Activated naive CD8-positive, alpha-beta T cell treated with anti-CD3 and anti-CD28 coated beads, Interleukin-2, amount 10 ng/mL, durations not matched to agents 7 days and 5 days (primary cell): ENCODE data around the gene DGKQ. TPM values are rescaled to one million over a fixed set of nuclear protein-coding genes. Genes with fewer than 3 reads are reported as not detected.
A peak's percentile ranks its signal among the peaks of the same experiment; 100 is the strongest.
"Not testable (repeated sequence)": the region's sequence is repeated elsewhere in the genome, so short reads cannot be mapped to it uniquely, and the experiment has no call there.

ENCODE experiments used
- ATAC-seq: fragments of 150-1000 bp; cut with Tn5 transposase; one replicate; pipeline ENCODE4 v1.10.0; 2021; ENCODE audit warnings: low read depth, moderate library complexity
- POLR2A ChIA-PET: fragments of 350-600 bp; sonication (Branson Sonifier 250); formaldehyde crosslinking; loops from one replicate; lab custom pipeline; 2021; ENCODE audit warnings: antibody characterized with exemption; lab: Charles Lee
- DNase-seq: peaks from one replicate; pipeline ENCODE4 v3.0.0; 2021
- H3K27ac Mint-ChIP-seq: one replicate; pipeline ENCODE4 v1.8.0; 2022; ENCODE audit warnings: mild to moderate bottlenecking, mixed read lengths
- H3K27me3 Mint-ChIP-seq: one replicate; pipeline ENCODE4 v1.8.0; 2022; ENCODE audit warnings: mild to moderate bottlenecking, moderate library complexity, mixed read lengths
- H3K36me3 Mint-ChIP-seq: one replicate; pipeline ENCODE4 v1.8.0; 2021; ENCODE audit warnings: mild to moderate bottlenecking, mixed read lengths
- H3K4me1 Mint-ChIP-seq: one replicate; pipeline ENCODE4 v1.8.0; 2021; ENCODE audit warnings: mixed read lengths
- H3K4me3 Mint-ChIP-seq: one replicate; pipeline ENCODE4 v1.8.0; 2022; ENCODE audit warnings: mild to moderate bottlenecking, moderate library complexity, mixed read lengths
- H3K9me3 Mint-ChIP-seq: one replicate; pipeline ENCODE4 v1.8.0; 2021; ENCODE audit warnings: mixed read lengths
- total RNA-seq, 2 experiments: library from RNA; stranded (reverse); gene quantifications; one replicate each; pipeline ENCODE4 v1.2.3, GENCODE V29; 2021

The DGKQ gene
- total RNA-seq, 2 experiments from 2014 or later: 31.3 to 32.4 TPM

- Mint-ChIP-seq H3K27ac (no peak overlapping the region), H3K27me3 (no peaks in the 10 kb centered on the region), H3K4me1 (no peaks in the 10 kb centered on the region), H3K36me3 (peaks cover 3% of the 10 kb centered on the region), H3K4me3 (no peak overlapping the region), H3K9me3 (no peaks in the 10 kb centered on the region)
- DNase-seq (no peak), ATAC-seq (no peak)
- POLR2A ChIA-PET: no interaction called here
These were observed 26.6 kb downstream of the DGKQ start for GRCh38 chr4:946517-947471.

GRCh38 chr4:946103-946450, 27.3 kb downstream of the DGKQ start:
- Mint-ChIP-seq H3K9me3 (no peaks in the 10 kb centered on the region), H3K27ac (no peak overlapping the region), H3K4me3 (no peak overlapping the region), H3K4me1 (no peaks in the 10 kb centered on the region), H3K27me3 (no peaks in the 10 kb centered on the region), H3K36me3 (peaks cover 3% of the 10 kb centered on the region)
- no peak for ATAC-seq
- DNase-seq: no peak
- POLR2A ChIA-PET: no interaction called here

- no peak overlapping the region for H3K4me3 Mint-ChIP-seq
- H3K4me1 Mint-ChIP-seq: no peaks in the 10 kb centered on the region
- no peaks in the 10 kb centered on the region for H3K9me3 Mint-ChIP-seq
- no peaks in the 10 kb centered on the region for H3K27me3 Mint-ChIP-seq
- POLR2A ChIA-PET: no interaction called here
- no peak overlapping the region for H3K27ac Mint-ChIP-seq
- peaks cover 3% of the 10 kb centered on the region for H3K36me3 Mint-ChIP-seq
- ATAC-seq (no peak), DNase-seq (no peak)
These were observed 27.9 kb downstream of the DGKQ start for GRCh38 chr4:945274-946102.

GRCh38 chr4:939508-939907, 33.9 kb downstream of the DGKQ start:
- ATAC-seq, H3K4me3 Mint-ChIP-seq, DNase-seq, H3K27ac Mint-ChIP-seq, H3K27me3 Mint-ChIP-seq, H3K9me3 Mint-ChIP-seq, H3K36me3 Mint-ChIP-seq, H3K4me1 Mint-ChIP-seq: not testable (repeated sequence)
- POLR2A ChIA-PET: interaction anchor here (0.6 kb wide), 1 partner anchor 35 kb away, joined by 3 read pairs; no protein-coding TSS in a partner anchor

- Mint-ChIP-seq H3K9me3 (no peaks in the 10 kb centered on the region), H3K36me3 (no peaks in the 10 kb centered on the region), H3K27me3 (no peaks in the 10 kb centered on the region), H3K4me3 (peak overlapping the region; percentile 93), H3K4me1 (peaks cover 23% of the 10 kb centered on the region), H3K27ac (peak overlapping the region; percentile 95)
- POLR2A ChIA-PET: interaction anchor here (0.8 to 5.4 kb wide), 8 partner anchors 9 to 159 kb away, joined by 3 to 35 read pairs (median 4); partner anchors contain the start of genes DGKQ, FGFRL1 and IDUA
- ATAC-seq: peak; percentile 2
- no peak for DNase-seq
These were observed 40.7 kb downstream of the DGKQ start for GRCh38 chr4:932713-933070.

- DNase-seq (peak; percentile 99), ATAC-seq (peak; percentile 96)
- peaks cover 23% of the 10 kb centered on the region for H3K4me1 Mint-ChIP-seq
- H3K4me3 Mint-ChIP-seq: peak within 1 kb of the TSS; percentile 93
- peak within 1 kb of the TSS; percentile 95 for H3K27ac Mint-ChIP-seq
- no peaks in the 10 kb centered on the region for H3K27me3 Mint-ChIP-seq
- H3K9me3 Mint-ChIP-seq: no peaks in the 10 kb centered on the region
- POLR2A ChIA-PET: interaction anchor here (0.8 to 5.4 kb wide), 11 partner anchors 8 to 358 kb away, joined by 3 to 35 read pairs (median 3); partner anchors contain the start of genes DGKQ, FGFRL1, IDUA and MAEA
- H3K36me3 Mint-ChIP-seq: no peaks in the 10 kb centered on the region
These were observed 41.2 kb downstream of the DGKQ start, which contains the start of the genes GAK and TMEM175 for GRCh38 chr4:931960-932712. GAK (minus strand) TSS chr4:932316; CDS start chr4:932187, 129 bp downstream. TMEM175 (plus strand) TSS chr4:932460; CDS start chr4:947740, 15,280 bp downstream.

- POLR2A ChIA-PET: interaction anchor here (0.8 to 5.4 kb wide), 14 partner anchors 8 to 458 kb away, joined by 3 to 35 read pairs (median 4); partner anchors contain the start of genes DGKQ, FGFRL1, IDUA and MAEA
These were observed 42.0 kb downstream of the DGKQ start for GRCh38 chr4:931194-931959.

GRCh38 chr4:930827-931193, 42.6 kb downstream of the DGKQ start:
- Mint-ChIP-seq H3K9me3 (no peaks in the 10 kb centered on the region), H3K36me3 (no peaks in the 10 kb centered on the region), H3K27ac (peak overlapping the region; percentile 95), H3K4me1 (peaks cover 19% of the 10 kb centered on the region), H3K4me3 (peak overlapping the region; percentile 93), H3K27me3 (no peaks in the 10 kb centered on the region)
- no peak for ATAC-seq
- DNase-seq: no peak
- POLR2A ChIA-PET: interaction anchor here (0.9 to 5.4 kb wide), 9 partner anchors 9 to 457 kb away, joined by 3 to 35 read pairs (median 4); partner anchors contain the start of genes IDUA and MAEA

More at GRCh38 chr4:931194-931959, 42.0 kb downstream of the DGKQ start:
- H3K27me3 Mint-ChIP-seq: no peaks in the 10 kb centered on the region
- peak overlapping the region; percentile 95 for H3K27ac Mint-ChIP-seq
- peak overlapping the region; percentile 93 for H3K4me3 Mint-ChIP-seq
- peaks cover 22% of the 10 kb centered on the region for H3K4me1 Mint-ChIP-seq
- ATAC-seq: no peak
- no peaks in the 10 kb centered on the region for H3K9me3 Mint-ChIP-seq
- H3K36me3 Mint-ChIP-seq: no peaks in the 10 kb centered on the region
- DNase-seq: peak; percentile 43

- H3K27ac Mint-ChIP-seq: peak overlapping the region; percentile 95
- H3K9me3 Mint-ChIP-seq: no peaks in the 10 kb centered on the region
- DNase-seq: no peak
- H3K27me3 Mint-ChIP-seq: no peaks in the 10 kb centered on the region
- H3K36me3 Mint-ChIP-seq: no peaks in the 10 kb centered on the region
- POLR2A ChIA-PET: interaction anchor here (0.9 to 5.4 kb wide), 7 partner anchors 8 to 457 kb away, joined by 3 to 35 read pairs (median 7); partner anchors contain the start of gene IDUA
- peaks cover 22% of the 10 kb centered on the region for H3K4me1 Mint-ChIP-seq
- H3K4me3 Mint-ChIP-seq: peak overlapping the region; percentile 93
- ATAC-seq: no peak
These were observed 43.3 kb downstream of the DGKQ start for GRCh38 chr4:930028-930551.

GRCh38 chr4:929096-929765, 44.1 kb downstream of the DGKQ start:
- peaks cover 29% of the 10 kb centered on the region for H3K4me1 Mint-ChIP-seq
- H3K4me3 Mint-ChIP-seq: no peak overlapping the region
- no peaks in the 10 kb centered on the region for H3K27me3 Mint-ChIP-seq
- no peak for DNase-seq
- ATAC-seq: no peak
- no peaks in the 10 kb centered on the region for H3K9me3 Mint-ChIP-seq
- peaks cover 1% of the 10 kb centered on the region for H3K36me3 Mint-ChIP-seq
- POLR2A ChIA-PET: interaction anchor here (1.6 to 5.4 kb wide), 2 partner anchors 17 to 148 kb away, joined by 7 to 35 read pairs; no protein-coding TSS in a partner anchor
- H3K27ac Mint-ChIP-seq: peak overlapping the region; percentile 6

- H3K4me3 Mint-ChIP-seq, DNase-seq, H3K27me3 Mint-ChIP-seq, H3K27ac Mint-ChIP-seq, ATAC-seq, H3K9me3 Mint-ChIP-seq, H3K36me3 Mint-ChIP-seq, POLR2A ChIA-PET: not testable (repeated sequence)
- peaks cover 34% of the 10 kb centered on the region for H3K4me1 Mint-ChIP-seq
These were observed 45.8 kb downstream of the DGKQ start for GRCh38 chr4:927566-927965.
